ENCODE data around the gene QPCTL.

GRCh38 chr19:45717983-45718650 is 25.7 kb downstream of the QPCTL start:
- TF ChIP-seq, protein P1, sequence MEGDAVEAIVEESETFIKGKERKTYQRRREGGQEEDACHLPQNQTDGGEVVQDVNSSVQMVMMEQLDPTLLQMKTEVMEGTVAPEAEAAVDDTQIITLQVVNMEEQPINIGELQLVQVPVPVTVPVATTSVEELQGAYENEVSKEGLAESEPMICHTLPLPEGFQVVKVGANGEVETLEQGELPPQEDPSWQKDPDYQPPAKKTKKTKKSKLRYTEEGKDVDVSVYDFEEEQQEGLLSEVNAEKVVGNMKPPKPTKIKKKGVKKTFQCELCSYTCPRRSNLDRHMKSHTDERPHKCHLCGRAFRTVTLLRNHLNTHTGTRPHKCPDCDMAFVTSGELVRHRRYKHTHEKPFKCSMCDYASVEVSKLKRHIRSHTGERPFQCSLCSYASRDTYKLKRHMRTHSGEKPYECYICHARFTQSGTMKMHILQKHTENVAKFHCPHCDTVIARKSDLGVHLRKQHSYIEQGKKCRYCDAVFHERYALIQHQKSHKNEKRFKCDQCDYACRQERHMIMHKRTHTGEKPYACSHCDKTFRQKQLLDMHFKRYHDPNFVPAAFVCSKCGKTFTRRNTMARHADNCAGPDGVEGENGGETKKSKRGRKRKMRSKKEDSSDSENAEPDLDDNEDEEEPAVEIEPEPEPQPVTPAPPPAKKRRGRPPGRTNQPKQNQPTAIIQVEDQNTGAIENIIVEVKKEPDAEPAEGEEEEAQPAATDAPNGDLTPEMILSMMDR (IDR thresholded peaks at IDR 0.05 in 4 of 5, conservative IDR thresholded peaks at IDR 0.05 in 1 of 5) = no peak
- no peak for TF ChIP-seq POLR2A (IDR thresholded peaks at IDR 0.05)
